ENCODE measurements around the gene MSI2.

Gene MSI2

DNA sequence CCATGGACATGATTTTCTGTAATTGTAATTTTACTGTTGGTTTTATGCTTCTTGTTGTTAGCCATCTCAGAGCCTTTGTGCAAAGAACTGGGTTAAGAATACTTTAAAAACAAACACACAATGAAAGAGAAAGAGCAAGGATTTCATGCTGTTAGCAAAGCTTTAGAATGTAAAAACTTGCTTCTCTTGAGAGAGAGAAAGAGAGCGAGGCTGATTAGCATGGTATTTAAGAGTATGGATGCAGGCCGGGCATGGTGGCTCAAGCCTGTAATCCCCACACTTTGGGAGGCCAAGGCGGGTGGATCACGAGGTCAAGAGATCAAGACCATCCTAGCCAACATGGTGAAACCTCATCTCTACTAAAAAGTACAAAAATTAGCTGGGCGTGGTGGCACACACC, 76.2 kb downstream of the MSI2 start:
- Histone ChIP-seq H3K79me2 (ENCODE audit: insufficient read depth, low read length) (peaks cover 81% of the 10 kb centered on the region), H3K36me3 (ENCODE audit: low read length) (no peaks in the 10 kb centered on the region), H3K9me2 (replicated peaks; ENCODE audit: insufficient read depth, low read length) (no peaks in the 10 kb centered on the region), H4K20me1 (ENCODE audit: low read depth, low read length) (no peaks in the 10 kb centered on the region), H3F3A (ENCODE audit: insufficient read depth) (peaks cover 3% of the 10 kb centered on the region; the same call in 1 of the 2 replicates), H3K27me3 (ENCODE audit: low read length) (no peaks in the 10 kb centered on the region), H3K4me3 (ENCODE audit: insufficient read depth, low read length, poor library complexity, severe bottlenecking) (no peak overlapping the region), H2AFZ (ENCODE audit: low read depth, low read length, severe bottlenecking) (no peak overlapping the region), H3K4me2 (ENCODE audit: low read depth, low read length, poor library complexity, severe bottlenecking) (no peak overlapping the region), H3K9me3 (ENCODE audit: insufficient read depth, low read length) (no peaks in the 10 kb centered on the region), H3K27ac (ENCODE audit: low read depth, low read length) (no peak overlapping the region), H3K9ac (ENCODE audit: low read length) (no peak overlapping the region)
- TF ChIP-seq, protein P1, sequence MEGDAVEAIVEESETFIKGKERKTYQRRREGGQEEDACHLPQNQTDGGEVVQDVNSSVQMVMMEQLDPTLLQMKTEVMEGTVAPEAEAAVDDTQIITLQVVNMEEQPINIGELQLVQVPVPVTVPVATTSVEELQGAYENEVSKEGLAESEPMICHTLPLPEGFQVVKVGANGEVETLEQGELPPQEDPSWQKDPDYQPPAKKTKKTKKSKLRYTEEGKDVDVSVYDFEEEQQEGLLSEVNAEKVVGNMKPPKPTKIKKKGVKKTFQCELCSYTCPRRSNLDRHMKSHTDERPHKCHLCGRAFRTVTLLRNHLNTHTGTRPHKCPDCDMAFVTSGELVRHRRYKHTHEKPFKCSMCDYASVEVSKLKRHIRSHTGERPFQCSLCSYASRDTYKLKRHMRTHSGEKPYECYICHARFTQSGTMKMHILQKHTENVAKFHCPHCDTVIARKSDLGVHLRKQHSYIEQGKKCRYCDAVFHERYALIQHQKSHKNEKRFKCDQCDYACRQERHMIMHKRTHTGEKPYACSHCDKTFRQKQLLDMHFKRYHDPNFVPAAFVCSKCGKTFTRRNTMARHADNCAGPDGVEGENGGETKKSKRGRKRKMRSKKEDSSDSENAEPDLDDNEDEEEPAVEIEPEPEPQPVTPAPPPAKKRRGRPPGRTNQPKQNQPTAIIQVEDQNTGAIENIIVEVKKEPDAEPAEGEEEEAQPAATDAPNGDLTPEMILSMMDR (IDR thresholded peaks at IDR 0.05; ENCODE audit: insufficient read depth, low read length, poor library complexity, severe bottlenecking) = no peak
- no peak for TF ChIP-seq EZH2phosphoT487 (conservative IDR thresholded peaks at IDR 0.05; ENCODE audit: low read length)

DNA sequence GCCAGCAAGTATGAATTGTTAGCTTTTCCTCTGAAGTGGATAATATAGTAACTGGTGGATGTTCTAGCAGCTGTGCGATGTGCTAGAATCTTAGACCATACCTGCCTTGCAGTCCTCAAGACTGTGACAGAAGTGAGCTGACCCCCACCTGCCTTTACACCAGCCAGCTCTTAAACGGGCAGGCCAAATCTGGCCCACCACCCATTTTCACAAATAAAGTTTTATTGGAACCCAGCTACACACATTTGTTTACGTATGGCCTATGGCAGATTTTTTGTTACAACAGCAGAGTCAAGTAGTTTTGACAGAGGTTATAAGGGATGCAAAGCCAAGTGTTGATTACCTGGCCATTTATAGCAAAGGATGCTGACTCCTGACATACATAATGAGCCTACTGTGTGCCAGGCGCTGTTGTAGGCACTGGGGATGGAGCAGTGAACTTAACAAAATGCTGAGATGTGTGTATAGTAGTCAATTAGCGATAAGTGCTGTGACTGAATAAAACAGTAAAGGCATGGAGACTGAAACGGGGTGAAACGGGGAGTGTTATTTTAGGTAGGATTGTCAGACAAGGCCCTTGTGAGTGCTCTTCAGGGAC, 79.0 kb downstream of the MSI2 start:
- Histone ChIP-seq H3F3A (ENCODE audit: insufficient read depth) (peaks cover 9% of the 10 kb centered on the region; the same call in 1 of the 2 replicates), H3K4me2 (ENCODE audit: low read depth, low read length, poor library complexity, severe bottlenecking) (no peak overlapping the region), H3K9ac (ENCODE audit: low read length) (no peak overlapping the region), H3K9me2 (replicated peaks; ENCODE audit: insufficient read depth, low read length) (no peaks in the 10 kb centered on the region), H3K27ac (ENCODE audit: low read depth, low read length) (peak overlapping the region; percentile 11), H3K79me2 (ENCODE audit: insufficient read depth, low read length) (peaks cover 79% of the 10 kb centered on the region), H3K4me3 (ENCODE audit: insufficient read depth, low read length, poor library complexity, severe bottlenecking) (no peak overlapping the region), H3K27me3 (ENCODE audit: low read length) (no peaks in the 10 kb centered on the region), H4K20me1 (ENCODE audit: low read depth, low read length) (no peaks in the 10 kb centered on the region), H3K36me3 (ENCODE audit: low read length) (no peaks in the 10 kb centered on the region), H3K9me3 (ENCODE audit: insufficient read depth, low read length) (no peaks in the 10 kb centered on the region), H2AFZ (ENCODE audit: low read depth, low read length, severe bottlenecking) (no peak overlapping the region)
- TF ChIP-seq, protein P1 (IDR thresholded peaks at IDR 0.05; ENCODE audit: insufficient read depth, low read length, poor library complexity, severe bottlenecking) = no peak
- TF ChIP-seq EZH2phosphoT487 (conservative IDR thresholded peaks at IDR 0.05; ENCODE audit: low read length) = no peak

DNA sequence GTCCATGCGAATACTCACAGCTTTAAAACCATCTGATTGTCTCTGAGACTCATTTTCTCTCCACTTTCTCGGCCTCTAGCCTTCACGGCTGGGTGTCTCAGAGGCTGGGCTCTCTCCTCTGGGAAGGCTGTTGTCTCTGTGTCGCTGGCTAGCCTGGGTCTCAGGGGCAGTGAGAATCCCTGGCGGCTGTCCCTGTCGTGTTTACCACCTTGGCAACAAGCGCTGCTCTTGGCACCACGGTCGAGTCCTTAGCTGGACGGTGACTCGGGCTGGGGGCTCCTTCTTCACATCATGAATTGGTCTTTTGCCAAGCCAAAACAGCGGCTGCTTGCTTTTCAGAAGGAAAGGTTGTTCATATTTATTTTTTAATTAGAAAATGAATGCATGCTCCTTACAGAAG, 81.1 kb downstream of the MSI2 start:
- H3K4me2 ChIP-seq (ENCODE audit: low read depth, low read length, poor library complexity, severe bottlenecking) = peak overlapping the region; percentile 61

More for the DNA sequence above, 81.1 kb downstream of the MSI2 start:
- Histone ChIP-seq H2AFZ (ENCODE audit: low read depth, low read length, severe bottlenecking) (no peak overlapping the region), H3K9ac (ENCODE audit: low read length) (no peak overlapping the region), H4K20me1 (ENCODE audit: low read depth, low read length) (no peaks in the 10 kb centered on the region), H3K9me2 (replicated peaks; ENCODE audit: insufficient read depth, low read length) (no peaks in the 10 kb centered on the region), H3K27ac (ENCODE audit: low read depth, low read length) (peak overlapping the region; percentile 87), H3K4me3 (ENCODE audit: insufficient read depth, low read length, poor library complexity, severe bottlenecking) (no peak overlapping the region), H3K79me2 (ENCODE audit: insufficient read depth, low read length) (peaks cover 80% of the 10 kb centered on the region), H3K27me3 (ENCODE audit: low read length) (no peaks in the 10 kb centered on the region), H3F3A (ENCODE audit: insufficient read depth) (peaks cover 9% of the 10 kb centered on the region; the same call in 1 of the 2 replicates), H3K36me3 (ENCODE audit: low read length) (no peaks in the 10 kb centered on the region), H3K9me3 (ENCODE audit: insufficient read depth, low read length) (no peaks in the 10 kb centered on the region)
- TF ChIP-seq, protein P1 (IDR thresholded peaks at IDR 0.05; ENCODE audit: insufficient read depth, low read length, poor library complexity, severe bottlenecking) = no peak
- no peak for TF ChIP-seq EZH2phosphoT487 (conservative IDR thresholded peaks at IDR 0.05; ENCODE audit: low read length)

Measured in SU-DHL-6 (cell line).